HepG2 (cell line): ENCODE data around the gene RNF114. TPM values are rescaled to one million over a fixed set of nuclear protein-coding genes. Genes with fewer than 3 reads are reported as not detected.

Source experiments
- AGO1 ChIP-seq: fragments of 200-400 bp; formaldehyde crosslinking; IDR thresholded peaks from 2 replicates; pipeline ENCODE4 v1.6.1; 2017; ENCODE audit warnings: mild to moderate bottlenecking, low read depth, low read length, moderate library complexity; ENCODE audit not compliant: poor library complexity, severe bottlenecking
- CBFB ChIP-seq: sonication (generic); formaldehyde crosslinking; IDR thresholded peaks from 2 replicates; pipeline ENCODE4 v1.4.0; 2020; ENCODE audit warnings: missing genetic modification reagents
- DRAP1 ChIP-seq: IDR thresholded peaks from 2 replicates; pipeline ENCODE4 v1.6.1; 2016; ENCODE audit warnings: missing genetic modification reagents, missing compliant biosample characterization
- HMG20B ChIP-seq: conservative IDR thresholded peaks from 2 replicates; pipeline ENCODE4 v1.6.1; 2016; ENCODE audit warnings: missing genetic modification reagents, missing compliant biosample characterization
- IRX3 ChIP-seq: sonication (generic); formaldehyde crosslinking; IDR thresholded peaks from 2 replicates; pipeline ENCODE4 v1.8.1; 2023; ENCODE audit warnings: mild to moderate bottlenecking, low read depth, missing genetic modification reagents, borderline replicate concordance
- NFYC ChIP-seq: IDR thresholded peaks from 2 replicates; pipeline ENCODE4 v1.6.1; 2016; ENCODE audit warnings: missing genetic modification reagents, missing compliant biosample characterization
- PAF1 ChIP-seq: IDR thresholded peaks from 2 replicates; pipeline ENCODE4 v1.6.1; 2016; ENCODE audit warnings: missing genetic modification reagents, missing compliant biosample characterization
- PATZ1 ChIP-seq: sonication (generic); formaldehyde crosslinking; IDR thresholded peaks from 2 replicates; pipeline ENCODE4 v1.4.0; 2020; ENCODE audit warnings: missing genetic modification reagents
- RBFOX2 ChIP-seq: fragments of 200-400 bp; formaldehyde crosslinking; IDR thresholded peaks from 2 replicates; pipeline ENCODE4 v1.6.1; 2017; ENCODE audit warnings: low read depth, mild to moderate bottlenecking, low read length
- RBM22 ChIP-seq: fragments of 200-400 bp; formaldehyde crosslinking; optimal IDR thresholded peaks from 2 replicates; pipeline ENCODE3; 2017; ENCODE audit warnings: mild to moderate bottlenecking, low read length, moderate library complexity
- RCOR2 ChIP-seq: IDR thresholded peaks from 2 replicates; pipeline ENCODE4 v1.6.1; 2016; ENCODE audit warnings: missing biosample characterization, missing genetic modification reagents
- RNF2 ChIP-seq: fragments of 450-650 bp; conservative IDR thresholded peaks from 2 replicates; pipeline ENCODE4 v1.6.1; 2016; ENCODE audit warnings: low read depth
- SIN3A ChIP-seq: IDR thresholded peaks from 2 replicates; pipeline ENCODE4 v1.6.1; 2011; ENCODE audit warnings: low read depth, mild to moderate bottlenecking, control low read depth, low read length, borderline replicate concordance
- SIX4 ChIP-seq: sonication (generic); formaldehyde crosslinking; IDR thresholded peaks from 2 replicates; pipeline ENCODE4 v1.4.0; 2020; ENCODE audit warnings: missing genetic modification reagents
- TEAD3 ChIP-seq: optimal IDR thresholded peaks from 2 replicates; pipeline ENCODE3; 2016; ENCODE audit warnings: borderline replicate concordance
- ZMAT3 ChIP-seq: sonication (generic); formaldehyde crosslinking; conservative IDR thresholded peaks from 2 replicates; pipeline ENCODE4 v1.7.0; 2021; ENCODE audit warnings: missing genetic modification reagents
- ZNF20 ChIP-seq: sonication (generic); formaldehyde crosslinking; IDR thresholded peaks from 2 replicates; pipeline ENCODE4 v1.4.0; 2020; ENCODE audit warnings: mild to moderate bottlenecking, moderate library complexity, missing genetic modification reagents
- ZNF547 ChIP-seq: sonication (generic); formaldehyde crosslinking; IDR thresholded peaks from 2 replicates; pipeline ENCODE4 v1.5.1; 2020; ENCODE audit warnings: mild to moderate bottlenecking, missing genetic modification reagents
- ZNF562 ChIP-seq: sonication (generic); formaldehyde crosslinking; IDR thresholded peaks from 2 replicates; pipeline ENCODE4 v1.8.0; 2022; ENCODE audit warnings: missing genetic modification reagents, borderline replicate concordance
- ZNF780A ChIP-seq: sonication (generic); formaldehyde crosslinking; IDR thresholded peaks from 2 replicates; pipeline ENCODE4 v1.8.0; 2022; ENCODE audit warnings: mild to moderate bottlenecking, missing genetic modification reagents, moderate library complexity
- polyA plus RNA-seq, 8 experiments: library from polyadenylated mRNA; depleted of rRNA in 3 of 8; stranded (reverse) in 7 of 8; unstranded in 1 of 8; fragments of >200 nt; fragmentation: Illumina TruSeq in 4 of 8; extraction: Trizol in 4 of 8; gene quantifications; 2 replicates each; pipeline versions ENCODE4 v1.2.1 to v1.2.3, GENCODE V29; 2011 to 2016; ENCODE audit warnings: low read depth in 4 of 8, missing spikeins in 1 of 8, mixed read lengths in 1 of 8; ENCODE audit not compliant: insufficient read depth in 1 of 8
- total RNA-seq, 5 experiments: library from RNA; depleted of rRNA; stranded (reverse); fragments of >200 nt; fragmentation: Illumina TruSeq; extraction: Trizol; gene quantifications; 2 replicates each; pipeline ENCODE4 v1.2.3, GENCODE V29; 2016; ENCODE audit warnings: low read depth in 1 of 5
- TF ChIP-seq, protein P1 (sequence below): sonication (generic); formaldehyde crosslinking; IDR thresholded peaks from 2 replicates; pipeline ENCODE4 v1.4.0; 2020; ENCODE audit warnings: missing genetic modification reagents, borderline replicate concordance
- TF ChIP-seq, protein P2 (sequence below): sonication (generic); formaldehyde crosslinking; IDR thresholded peaks from 2 replicates; pipeline ENCODE4 v1.5.0; 2020; ENCODE audit warnings: mild to moderate bottlenecking, missing genetic modification reagents, borderline replicate concordance

RNF114 gene
- total and polyA plus RNA-seq, 2 of the 13 experiments (the other 11 are each of a cell fraction or from before 2014, with no cell fraction given), result 119 to 126 TPM

DNA sequence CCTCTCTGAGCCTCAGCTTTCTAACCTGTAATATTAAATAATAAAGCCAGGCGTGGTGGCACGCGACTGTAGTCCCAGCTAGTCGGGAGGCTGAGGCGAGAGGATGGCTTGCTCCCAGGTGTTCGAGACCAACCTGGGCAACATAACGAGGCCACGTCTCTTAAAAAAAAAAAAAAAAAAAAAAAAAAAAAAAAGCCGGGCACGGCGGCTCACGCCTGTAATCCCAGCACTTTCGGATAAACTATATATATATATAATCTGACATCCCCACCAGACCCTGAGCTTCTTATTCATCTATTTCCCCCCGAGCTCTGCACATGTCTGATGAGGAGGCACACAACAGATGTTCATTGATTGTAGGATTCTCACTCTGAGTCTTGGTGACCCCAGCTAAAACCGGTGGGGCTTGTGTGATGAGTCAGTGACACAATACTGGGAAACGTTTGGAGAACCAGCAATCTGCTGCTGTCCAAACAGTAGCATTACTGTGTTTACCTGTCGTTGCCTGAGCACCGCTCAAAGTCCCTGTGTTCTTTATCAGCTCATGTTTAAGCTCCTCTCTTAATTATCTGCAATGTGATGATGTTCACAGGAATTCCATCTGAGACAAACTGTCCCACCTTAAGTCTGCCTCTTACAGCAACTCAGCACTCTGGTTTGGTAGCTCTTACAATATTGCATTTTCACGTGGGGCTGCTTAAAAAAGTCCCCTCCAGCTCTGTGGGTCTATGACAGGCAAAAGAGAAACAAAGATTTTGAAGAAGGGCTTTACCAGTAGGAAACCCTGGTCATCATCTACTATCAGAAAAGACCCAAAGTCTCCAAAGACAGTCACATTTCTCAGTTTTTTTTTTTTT lies 19.8 kb upstream of the RNF114 start (continued):
- peak; percentile 88 for TF ChIP-seq PATZ1
- no peak for TF ChIP-seq NFYC
- no peak for TF ChIP-seq PAF1
- TF ChIP-seq SIN3A, result peak; percentile 71; the same call in 1 of the 2 replicates
- peak; percentile 30; the same call in 1 of the 2 replicates for TF ChIP-seq RCOR2 (CRISPR knock-in tag)
- no peak for TF ChIP-seq AGO1
- TF ChIP-seq RBM22, result peak; percentile 95
- TF ChIP-seq, protein P1, sequence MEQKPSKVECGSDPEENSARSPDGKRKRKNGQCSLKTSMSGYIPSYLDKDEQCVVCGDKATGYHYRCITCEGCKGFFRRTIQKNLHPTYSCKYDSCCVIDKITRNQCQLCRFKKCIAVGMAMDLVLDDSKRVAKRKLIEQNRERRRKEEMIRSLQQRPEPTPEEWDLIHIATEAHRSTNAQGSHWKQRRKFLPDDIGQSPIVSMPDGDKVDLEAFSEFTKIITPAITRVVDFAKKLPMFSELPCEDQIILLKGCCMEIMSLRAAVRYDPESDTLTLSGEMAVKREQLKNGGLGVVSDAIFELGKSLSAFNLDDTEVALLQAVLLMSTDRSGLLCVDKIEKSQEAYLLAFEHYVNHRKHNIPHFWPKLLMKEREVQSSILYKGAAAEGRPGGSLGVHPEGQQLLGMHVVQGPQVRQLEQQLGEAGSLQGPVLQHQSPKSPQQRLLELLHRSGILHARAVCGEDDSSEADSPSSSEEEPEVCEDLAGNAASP (CRISPR knock-in tag), result peak; percentile 87
- TF ChIP-seq CBFB (CRISPR knock-in tag), result peak; percentile 75; the same call in 1 of the 2 replicates
- TF ChIP-seq DRAP1 (CRISPR knock-in tag), result peak; percentile 87
- peak; percentile 32 for TF ChIP-seq RBFOX2
- TF ChIP-seq ZNF20 (CRISPR knock-in tag), result no peak
- peak; percentile 95 for TF ChIP-seq TEAD3 (CRISPR knock-in tag)
- TF ChIP-seq, protein P2, sequence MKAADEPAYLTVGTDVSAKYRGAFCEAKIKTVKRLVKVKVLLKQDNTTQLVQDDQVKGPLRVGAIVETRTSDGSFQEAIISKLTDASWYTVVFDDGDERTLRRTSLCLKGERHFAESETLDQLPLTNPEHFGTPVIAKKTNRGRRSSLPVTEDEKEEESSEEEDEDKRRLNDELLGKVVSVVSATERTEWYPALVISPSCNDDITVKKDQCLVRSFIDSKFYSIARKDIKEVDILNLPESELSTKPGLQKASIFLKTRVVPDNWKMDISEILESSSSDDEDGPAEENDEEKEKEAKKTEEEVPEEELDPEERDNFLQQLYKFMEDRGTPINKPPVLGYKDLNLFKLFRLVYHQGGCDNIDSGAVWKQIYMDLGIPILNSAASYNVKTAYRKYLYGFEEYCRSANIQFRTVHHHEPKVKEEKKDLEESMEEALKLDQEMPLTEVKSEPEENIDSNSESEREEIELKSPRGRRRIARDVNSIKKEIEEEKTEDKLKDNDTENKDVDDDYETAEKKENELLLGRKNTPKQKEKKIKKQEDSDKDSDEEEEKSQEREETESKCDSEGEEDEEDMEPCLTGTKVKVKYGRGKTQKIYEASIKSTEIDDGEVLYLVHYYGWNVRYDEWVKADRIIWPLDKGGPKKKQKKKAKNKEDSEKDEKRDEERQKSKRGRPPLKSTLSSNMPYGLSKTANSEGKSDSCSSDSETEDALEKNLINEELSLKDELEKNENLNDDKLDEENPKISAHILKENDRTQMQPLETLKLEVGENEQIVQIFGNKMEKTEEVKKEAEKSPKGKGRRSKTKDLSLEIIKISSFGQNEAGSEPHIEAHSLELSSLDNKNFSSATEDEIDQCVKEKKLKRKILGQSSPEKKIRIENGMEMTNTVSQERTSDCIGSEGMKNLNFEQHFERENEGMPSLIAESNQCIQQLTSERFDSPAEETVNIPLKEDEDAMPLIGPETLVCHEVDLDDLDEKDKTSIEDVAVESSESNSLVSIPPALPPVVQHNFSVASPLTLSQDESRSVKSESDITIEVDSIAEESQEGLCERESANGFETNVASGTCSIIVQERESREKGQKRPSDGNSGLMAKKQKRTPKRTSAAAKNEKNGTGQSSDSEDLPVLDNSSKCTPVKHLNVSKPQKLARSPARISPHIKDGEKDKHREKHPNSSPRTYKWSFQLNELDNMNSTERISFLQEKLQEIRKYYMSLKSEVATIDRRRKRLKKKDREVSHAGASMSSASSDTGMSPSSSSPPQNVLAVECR (CRISPR knock-in tag), result no peak; the same call in 1 of the 2 replicates
- TF ChIP-seq IRX3, result no peak
- TF ChIP-seq HMG20B (CRISPR knock-in tag), result peak; percentile 96
- TF ChIP-seq ZNF780A, result no peak; the same call in 1 of the 2 replicates
- no peak for TF ChIP-seq ZNF562 (CRISPR knock-in tag)
- no peak for TF ChIP-seq RNF2
- peak; percentile 89; the same call in 1 of the 2 replicates for TF ChIP-seq SIX4 (CRISPR knock-in tag)
- TF ChIP-seq ZNF547 (CRISPR knock-in tag), result peak; percentile 54; the same call in 1 of the 2 replicates
- no peak for TF ChIP-seq ZMAT3 (CRISPR knock-in tag)
